ENCODE measurements around the gene SLC9A4. TPM values are rescaled to one million over a fixed set of nuclear protein-coding genes. Genes with fewer than 3 reads are reported as not detected.
A peak's percentile ranks its signal among the peaks of the same experiment; 100 is the strongest.

SLC9A4 gene
- total RNA-seq, 1 donor from 2014 or later = not detected

DNA sequence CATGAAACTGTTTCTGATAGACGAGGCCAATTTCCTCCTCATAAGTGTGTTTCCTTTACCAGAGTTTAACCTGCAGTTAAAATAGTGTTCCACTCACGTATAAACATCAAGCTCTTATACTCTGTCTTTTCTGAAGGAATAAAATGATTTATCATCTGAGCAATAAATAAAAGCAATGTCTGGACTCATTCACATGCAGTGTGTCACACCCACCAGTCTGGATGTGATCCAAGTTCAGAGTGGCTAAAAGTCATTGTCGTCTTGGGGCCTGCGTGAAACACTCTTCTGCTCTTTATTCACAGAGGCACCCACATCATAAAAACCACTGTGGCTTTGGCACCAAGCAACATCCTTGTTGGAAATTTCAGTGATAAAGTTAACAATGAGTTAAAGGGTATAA lies 19.5 kb upstream of the SLC9A4 start:
- no peaks in the 10 kb centered on the region for H3K9me3 ChIP-seq
- no peaks in the 10 kb centered on the region for H3K4me1 ChIP-seq
- TF ChIP-seq, protein P1, sequence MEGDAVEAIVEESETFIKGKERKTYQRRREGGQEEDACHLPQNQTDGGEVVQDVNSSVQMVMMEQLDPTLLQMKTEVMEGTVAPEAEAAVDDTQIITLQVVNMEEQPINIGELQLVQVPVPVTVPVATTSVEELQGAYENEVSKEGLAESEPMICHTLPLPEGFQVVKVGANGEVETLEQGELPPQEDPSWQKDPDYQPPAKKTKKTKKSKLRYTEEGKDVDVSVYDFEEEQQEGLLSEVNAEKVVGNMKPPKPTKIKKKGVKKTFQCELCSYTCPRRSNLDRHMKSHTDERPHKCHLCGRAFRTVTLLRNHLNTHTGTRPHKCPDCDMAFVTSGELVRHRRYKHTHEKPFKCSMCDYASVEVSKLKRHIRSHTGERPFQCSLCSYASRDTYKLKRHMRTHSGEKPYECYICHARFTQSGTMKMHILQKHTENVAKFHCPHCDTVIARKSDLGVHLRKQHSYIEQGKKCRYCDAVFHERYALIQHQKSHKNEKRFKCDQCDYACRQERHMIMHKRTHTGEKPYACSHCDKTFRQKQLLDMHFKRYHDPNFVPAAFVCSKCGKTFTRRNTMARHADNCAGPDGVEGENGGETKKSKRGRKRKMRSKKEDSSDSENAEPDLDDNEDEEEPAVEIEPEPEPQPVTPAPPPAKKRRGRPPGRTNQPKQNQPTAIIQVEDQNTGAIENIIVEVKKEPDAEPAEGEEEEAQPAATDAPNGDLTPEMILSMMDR (IDR thresholded peaks at IDR 0.05) = no peak
- DNase-seq = no peak
- intact Hi-C loops (cut with DNase I) = no loop called here
- H3K27ac ChIP-seq = no peak overlapping the region
- ATAC-seq = no peak
- no peak overlapping the region for H3K4me3 ChIP-seq
- no peaks in the 10 kb centered on the region for H3K27me3 ChIP-seq
- H3K36me3 ChIP-seq = no peaks in the 10 kb centered on the region

DNA sequence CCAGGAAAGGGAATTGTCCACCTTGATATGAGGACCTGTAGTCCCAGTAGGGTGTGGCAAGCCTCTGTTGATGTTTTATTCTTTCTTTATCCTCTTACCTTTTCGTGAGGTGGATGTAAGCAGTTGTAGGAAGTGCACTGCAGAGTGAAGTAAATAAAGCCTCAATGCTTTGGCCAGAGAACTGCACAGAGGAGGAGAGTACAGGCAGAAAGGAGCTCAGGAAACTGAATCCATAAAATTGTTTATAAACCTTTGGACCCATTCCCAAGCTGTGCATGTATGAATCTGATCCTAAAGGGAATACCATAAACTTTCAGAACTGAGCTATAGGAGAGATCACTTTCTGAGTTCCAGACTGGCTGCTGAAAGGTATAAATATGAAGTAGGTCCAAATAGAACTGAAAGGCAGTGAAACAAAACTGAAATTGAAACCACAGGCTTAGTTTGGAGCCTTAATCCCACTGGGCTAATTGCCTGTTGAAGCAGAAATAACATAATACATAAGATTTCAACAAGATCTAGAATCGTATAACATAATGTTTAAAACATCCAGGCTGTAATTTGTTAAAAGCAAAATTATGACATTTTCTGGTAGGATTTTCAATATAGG lies 17.9 kb upstream of the SLC9A4 start:
- Histone ChIP-seq H3K36me3 (no peaks in the 10 kb centered on the region), H3K4me1 (no peaks in the 10 kb centered on the region), H3K4me3 (no peak overlapping the region), H3K9me3 (no peaks in the 10 kb centered on the region), H3K27me3 (no peaks in the 10 kb centered on the region), H3K27ac (no peak overlapping the region)
- ATAC-seq (no peak), DNase-seq (no peak)
- intact Hi-C loops (cut with DNase I) = no loop called here
- TF ChIP-seq, protein P1 (IDR thresholded peaks at IDR 0.05) = no peak

DNA sequence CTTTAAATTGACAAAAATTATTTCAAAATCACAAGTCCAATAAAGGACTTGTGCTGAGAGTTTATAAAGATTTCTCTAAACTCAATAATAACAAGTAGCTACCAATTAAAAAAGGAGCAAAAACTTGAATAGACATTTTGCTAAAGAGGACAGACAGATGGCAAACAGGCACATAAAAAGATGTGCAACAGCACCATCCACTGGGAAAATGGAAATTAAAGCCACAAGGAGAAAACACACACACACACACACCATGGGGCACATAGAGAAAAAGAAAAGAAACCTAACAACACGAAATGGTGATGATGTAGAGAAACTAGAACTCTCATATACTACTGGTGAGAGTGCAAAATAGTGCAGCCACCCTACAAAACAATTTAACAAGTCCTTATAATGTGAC lies 12.6 kb upstream of the SLC9A4 start:
- Histone ChIP-seq H3K36me3 (no peaks in the 10 kb centered on the region), H3K27ac (no peak overlapping the region), H3K4me3 (no peak overlapping the region), H3K4me1 (no peaks in the 10 kb centered on the region), H3K27me3 (no peaks in the 10 kb centered on the region), H3K9me3 (no peaks in the 10 kb centered on the region)
- DNase-seq (no peak), ATAC-seq (no peak)
- intact Hi-C loops (cut with DNase I) = no loop called here
- TF ChIP-seq, protein P1 (IDR thresholded peaks at IDR 0.05) = no peak

DNA sequence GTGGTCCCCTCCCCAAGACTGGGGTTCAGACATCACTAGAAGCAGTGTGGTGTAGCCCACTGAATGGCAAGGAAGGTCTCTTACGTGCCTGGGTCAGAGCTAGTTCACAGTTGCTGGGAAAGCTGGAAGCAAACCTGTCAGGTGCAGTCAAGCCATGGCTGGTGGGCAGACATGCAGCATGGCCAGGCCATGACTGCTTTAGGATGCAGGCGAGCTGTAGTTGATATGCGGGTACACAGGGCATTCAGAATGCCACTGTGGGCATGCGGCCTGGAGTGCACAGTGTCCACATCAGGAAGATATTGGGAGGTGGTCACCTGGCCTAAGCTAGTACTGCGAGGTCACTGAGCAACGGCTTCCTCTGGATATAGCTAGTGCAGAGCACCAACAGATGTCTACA lies 11.8 kb upstream of the SLC9A4 start:
- Histone ChIP-seq H3K4me1 (no peaks in the 10 kb centered on the region), H3K27ac (no peak overlapping the region), H3K36me3 (no peaks in the 10 kb centered on the region), H3K4me3 (no peak overlapping the region), H3K9me3 (no peaks in the 10 kb centered on the region), H3K27me3 (no peaks in the 10 kb centered on the region)
- DNase-seq (no peak), ATAC-seq (peak; percentile 37)
- TF ChIP-seq, protein P1 (IDR thresholded peaks at IDR 0.05) = no peak
- intact Hi-C loops (cut with DNase I) = no loop called here

DNA sequence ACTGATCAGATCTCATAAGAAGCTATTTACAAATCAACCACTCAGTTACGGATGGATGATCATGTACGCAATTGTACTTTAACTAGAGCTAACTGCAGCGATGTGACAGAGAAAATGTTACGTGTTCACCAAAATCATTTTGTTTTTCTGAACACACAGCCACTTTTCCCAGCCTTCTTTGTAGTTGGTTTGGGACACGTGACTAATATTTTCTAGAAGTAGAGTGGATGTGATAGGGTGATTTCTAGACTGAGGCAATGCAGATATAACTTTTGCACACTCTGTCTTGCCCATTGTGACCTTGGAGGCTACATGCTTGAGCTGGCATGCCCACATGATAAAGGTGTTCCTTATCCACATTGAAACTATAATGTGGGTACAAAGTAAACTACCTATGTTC lies 9.9 kb upstream of the SLC9A4 start:
- TF ChIP-seq, protein P1 (IDR thresholded peaks at IDR 0.05) = no peak
- intact Hi-C loops (cut with DNase I) = no loop called here
- DNase-seq (no peak), ATAC-seq (no peak)
- H3K4me1 ChIP-seq = no peaks in the 10 kb centered on the region
- no peaks in the 10 kb centered on the region for H3K27me3 ChIP-seq
- no peaks in the 10 kb centered on the region for H3K9me3 ChIP-seq
- no peak overlapping the region for H3K27ac ChIP-seq
- no peaks in the 10 kb centered on the region for H3K36me3 ChIP-seq
- no peak overlapping the region for H3K4me3 ChIP-seq

DNA sequence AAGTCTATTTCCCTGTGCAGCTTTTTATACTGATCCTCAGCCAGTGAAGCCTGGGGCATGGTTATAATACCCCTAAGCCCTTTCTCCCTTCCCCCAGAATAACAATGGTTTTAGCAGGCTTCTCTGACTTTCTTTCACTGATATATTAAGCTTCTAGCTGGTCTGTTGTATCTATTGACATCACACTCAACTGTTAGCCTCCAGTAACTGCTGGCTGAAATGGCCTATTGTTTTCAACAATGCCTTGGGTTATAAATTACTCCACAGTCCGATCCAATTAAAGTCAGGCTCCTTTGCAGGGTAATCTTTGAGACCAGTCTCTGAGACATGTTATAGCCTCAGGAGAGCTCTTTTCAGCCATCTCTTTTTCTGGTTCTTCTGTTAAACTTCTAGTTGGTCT lies 2.9 kb upstream of the SLC9A4 start:
- ATAC-seq (no peak), DNase-seq (no peak)
- H3K36me3 ChIP-seq = no peaks in the 10 kb centered on the region
- no peaks in the 10 kb centered on the region for H3K9me3 ChIP-seq
- no peaks in the 10 kb centered on the region for H3K4me1 ChIP-seq
- intact Hi-C loops (cut with DNase I) = no loop called here
- H3K27me3 ChIP-seq = peaks cover 9% of the 10 kb centered on the region
- H3K4me3 ChIP-seq = no peak overlapping the region
- TF ChIP-seq, protein P1 (IDR thresholded peaks at IDR 0.05) = no peak
- no peak overlapping the region for H3K27ac ChIP-seq

Data from upper lobe of right lung (tissue), 1 donor.